NCI-H1105 (cell line): ENCODE results near the gene PLD1.
"Not testable (repeated sequence)": the region's sequence is repeated elsewhere in the genome, so short reads cannot be mapped to it uniquely, and the experiment has no call there.

ENCODE experiments used
- DNase-seq: peaks from one replicate; lab custom pipeline; 2025; lab: John Stamatoyannopoulos, UW

Gene PLD1

GRCh38 chr3:171770689-171771620 lies 39.3 kb downstream of the PLD1 start:
- no peak for DNase-seq

GRCh38 chr3:171769461-171769860 lies 40.8 kb downstream of the PLD1 start:
- no peak for DNase-seq

DNA sequence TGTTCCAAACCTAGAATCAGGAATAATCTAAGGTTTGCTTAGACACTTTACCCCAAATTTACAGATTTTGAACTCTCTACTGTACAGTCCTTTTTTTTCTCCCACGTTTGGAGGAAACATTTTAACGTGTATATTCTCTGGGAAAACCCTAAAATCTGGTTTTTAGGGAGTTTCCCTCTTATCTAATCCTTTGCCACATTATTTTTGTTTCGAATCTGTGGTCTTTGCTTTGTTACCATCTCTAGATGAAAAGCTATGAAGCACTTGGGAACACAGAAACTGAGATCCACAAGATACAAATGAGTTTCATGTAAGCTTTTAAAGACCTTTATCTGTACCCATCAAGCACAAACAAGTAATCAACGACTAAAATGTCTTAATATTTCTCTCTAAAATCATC lies 41.3 kb downstream of the PLD1 start:
- no peak for DNase-seq

DNA sequence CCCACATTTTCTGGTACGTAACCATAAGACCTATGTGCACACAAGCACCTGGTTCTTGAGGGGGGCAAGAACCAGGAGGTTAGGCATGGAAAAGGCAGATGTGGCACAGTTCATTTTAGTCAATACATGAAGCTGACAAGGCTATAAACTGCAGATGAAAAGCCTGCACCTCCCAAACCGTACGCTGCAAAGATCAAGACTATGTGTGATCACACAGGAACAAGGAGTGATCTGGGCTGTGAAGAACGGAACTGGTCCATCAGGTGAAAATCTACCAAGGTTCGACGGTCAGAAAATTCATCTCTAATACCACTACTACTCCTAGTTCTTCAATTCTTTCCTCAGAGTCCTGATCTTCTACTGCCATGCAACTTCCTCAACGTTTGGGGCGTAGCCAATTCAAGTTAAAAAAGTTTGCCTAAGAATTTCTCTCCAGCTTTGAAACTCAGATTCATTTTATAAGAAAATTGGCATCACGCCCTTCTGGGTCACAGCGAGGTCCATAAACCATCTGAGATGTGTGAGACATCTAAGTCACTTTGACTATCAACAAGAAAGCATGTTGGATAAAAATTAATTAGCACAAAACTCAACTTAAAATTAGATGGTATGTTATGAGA lies 41.9 kb downstream of the PLD1 start:
- no peak for DNase-seq

DNA sequence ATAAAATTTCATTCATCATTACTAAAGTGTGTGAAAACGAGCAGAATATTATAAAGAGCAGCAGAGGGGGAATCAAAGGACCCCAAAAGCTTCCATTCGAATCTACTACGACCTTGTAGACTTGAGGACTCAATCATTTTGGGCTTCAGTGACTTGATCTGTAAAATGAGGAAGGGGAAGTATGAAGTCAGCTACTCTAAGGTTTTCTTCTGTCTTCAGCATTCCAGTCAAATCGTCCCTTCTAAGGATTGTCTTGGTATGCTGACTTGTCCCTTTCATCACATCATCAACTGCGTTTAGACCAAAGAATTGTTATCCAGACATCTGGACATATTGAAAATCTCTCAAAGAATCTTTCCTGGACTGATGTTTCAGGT lies 44.8 kb downstream of the PLD1 start:
- no peak for DNase-seq

DNA sequence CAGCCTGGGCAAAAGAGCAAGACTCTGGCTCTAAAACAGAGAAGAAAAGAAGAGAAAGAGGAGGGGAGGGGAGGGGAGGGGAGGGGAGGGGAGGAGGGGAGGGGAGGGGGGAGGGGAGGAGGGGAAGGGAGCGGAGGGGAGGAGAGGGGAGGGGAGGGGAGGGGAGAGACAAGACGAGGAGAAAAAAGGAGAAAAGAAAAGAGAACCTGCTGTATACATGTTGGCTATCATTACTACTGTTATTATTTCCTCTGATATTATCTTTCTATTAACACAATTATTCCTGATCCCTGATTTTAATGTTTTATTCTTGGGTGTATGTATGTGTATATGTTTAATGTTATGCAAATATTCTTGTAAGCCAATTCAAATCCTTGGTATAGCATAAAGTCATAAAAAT lies 46.9 kb downstream of the PLD1 start:
- DNase-seq, result no peak

- DNase-seq, result no peak
These were observed 49.8 kb downstream of the PLD1 start for GRCh38 chr3:171760477-171760876.

DNA sequence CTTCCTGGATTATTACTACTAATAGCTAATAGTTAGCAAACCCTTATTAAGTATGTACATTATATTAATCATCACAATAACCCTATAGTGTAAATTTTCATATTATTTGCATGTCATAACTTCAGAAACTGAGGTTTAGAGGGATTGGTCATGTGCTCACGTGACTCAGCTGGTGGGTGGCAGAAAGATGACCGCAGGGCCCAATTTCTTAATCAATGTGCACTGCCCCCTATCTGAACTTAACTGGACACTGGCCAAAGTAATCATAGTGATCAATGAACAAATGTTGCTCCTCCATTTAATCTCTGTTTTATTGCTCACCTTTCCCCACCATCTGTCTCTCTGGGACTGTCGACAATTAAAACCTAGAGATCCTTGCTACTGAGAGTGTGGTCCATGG lies 52.2 kb downstream of the PLD1 start:
- no peak for DNase-seq

- DNase-seq, result no peak
These were observed 52.8 kb downstream of the PLD1 start for GRCh38 chr3:171757361-171758034.

DNA sequence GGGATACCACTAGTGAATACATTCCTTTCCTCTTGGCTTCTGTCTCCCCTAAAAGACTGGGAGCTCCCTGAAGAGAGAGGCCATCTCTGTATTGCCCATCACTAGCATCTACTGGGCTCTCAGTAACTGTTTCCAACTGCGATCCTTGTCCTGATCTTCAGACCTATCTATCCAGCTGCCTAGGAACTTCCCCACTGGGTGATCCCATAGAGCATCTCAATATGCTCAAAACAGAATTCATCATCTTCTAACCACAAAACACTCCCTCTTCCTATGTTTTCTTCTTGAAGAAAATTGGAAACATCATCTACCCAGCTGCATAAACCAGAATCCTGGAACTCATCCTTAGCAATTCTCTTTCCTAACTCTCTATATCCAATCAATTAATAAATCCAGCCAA lies 54.6 kb downstream of the PLD1 start:
- DNase-seq, result no peak

DNA sequence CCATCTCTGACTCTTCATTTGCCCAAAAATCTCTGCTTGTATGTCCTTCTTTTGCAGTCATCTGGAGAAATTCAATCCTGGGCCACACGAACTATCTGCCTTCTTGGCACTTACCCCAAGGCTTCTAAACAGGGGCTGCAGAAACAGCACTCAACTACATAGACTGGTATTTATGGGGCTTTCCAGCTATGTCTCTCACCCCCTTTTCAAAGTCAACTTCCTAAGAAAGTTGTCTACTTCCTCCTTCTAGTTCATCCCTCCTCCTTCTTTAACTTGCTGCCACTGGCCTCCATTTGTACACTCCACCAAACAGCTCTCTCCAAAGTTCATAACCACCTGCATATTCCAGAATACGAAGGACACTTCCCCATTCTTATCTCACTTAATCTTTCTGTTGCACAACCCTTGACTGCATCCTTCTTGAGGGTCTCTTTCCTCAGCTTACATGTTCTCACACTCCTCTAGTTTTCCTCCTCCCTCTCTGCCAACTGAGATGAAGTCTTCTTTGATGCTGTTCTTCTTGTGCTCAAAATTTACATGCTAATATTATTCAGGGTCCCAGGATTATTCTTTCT lies 55.2 kb downstream of the PLD1 start:
- no peak for DNase-seq

GRCh38 chr3:171753665-171754408 lies 56.4 kb downstream of the PLD1 start:
- no peak for DNase-seq

- DNase-seq, result no peak
These were observed 57.2 kb downstream of the PLD1 start for GRCh38 chr3:171753025-171753472.

GRCh38 chr3:171752329-171752728 lies 58.0 kb downstream of the PLD1 start:
- DNase-seq, result no peak

DNA sequence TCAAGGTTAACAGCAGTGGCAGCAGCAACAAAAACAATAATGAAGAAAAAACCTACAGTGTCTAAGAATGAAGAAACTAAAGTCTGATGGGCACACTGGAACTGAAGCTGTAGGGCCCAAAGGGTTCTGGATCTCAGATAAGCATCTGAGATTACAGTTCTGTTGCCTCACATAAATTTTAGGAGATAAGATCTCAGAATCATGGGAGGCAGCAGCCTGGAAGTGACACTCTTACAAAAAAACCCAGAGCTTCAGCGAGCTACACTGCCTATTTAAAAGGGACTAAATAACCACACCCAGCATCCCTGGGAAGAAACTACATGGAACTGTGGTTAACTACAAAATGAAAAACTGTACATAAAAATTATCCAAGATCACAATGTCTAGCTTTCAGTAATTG lies 61.2 kb downstream of the PLD1 start:
- DNase-seq, result no peak

DNA sequence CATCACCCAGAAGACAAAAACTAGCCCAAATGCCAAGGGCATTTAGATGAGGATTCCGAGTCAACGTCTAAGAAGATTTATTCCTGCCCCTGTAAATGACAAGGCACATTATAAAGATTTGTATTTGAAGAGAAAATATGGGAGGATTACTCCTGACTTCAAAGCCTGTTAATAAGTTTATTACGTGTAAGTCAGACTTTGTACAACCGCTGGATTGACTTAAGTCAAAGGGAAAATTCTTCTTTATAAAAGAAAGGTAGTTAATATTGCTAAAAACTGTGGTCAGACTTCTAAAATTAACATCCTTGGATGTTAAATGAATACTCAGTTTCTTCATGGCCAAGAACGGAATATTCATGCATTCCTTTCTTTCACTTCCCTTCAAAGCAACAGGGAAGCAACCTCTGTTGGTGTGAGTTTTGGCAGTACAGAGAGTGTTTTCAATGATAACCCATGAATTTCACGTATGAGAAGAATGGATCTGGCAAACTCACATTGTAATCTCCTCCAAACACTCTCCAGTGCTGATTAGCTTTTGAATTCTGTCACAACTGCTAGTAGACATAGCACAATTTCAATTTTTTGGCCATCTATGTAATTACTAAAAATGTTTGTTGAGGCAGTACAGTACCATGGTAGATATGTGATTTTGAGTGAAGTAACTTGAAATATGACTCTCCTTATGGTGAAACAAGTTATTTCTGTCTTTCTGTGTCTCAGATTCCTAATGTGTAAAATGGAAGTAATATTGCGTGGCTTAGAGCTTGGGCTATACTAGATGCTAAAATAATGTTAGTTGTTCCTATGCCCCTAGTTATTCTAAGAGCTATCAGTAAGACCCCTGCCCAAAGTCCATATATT lies 62.0 kb downstream of the PLD1 start:
- no peak for DNase-seq

GRCh38 chr3:171747223-171747920 lies 62.9 kb downstream of the PLD1 start:
- DNase-seq, result no peak

GRCh38 chr3:171746320-171747222 lies 63.7 kb downstream of the PLD1 start:
- not testable (repeated sequence) for DNase-seq
